Measurements from ENCODE around the gene SLC24A3.

- TF ChIP-seq CTCF (IDR thresholded peaks at IDR 0.05; ENCODE audit: low read depth, low read length) (no peak), MAX (IDR thresholded peaks at IDR 0.05; ENCODE audit: low read depth, low read length) (no peak)
Measured at GRCh38 chr20:19218411-19218810, 6.0 kb downstream of the SLC24A3 start.

Measured in NB4 (cell line).